Transverse colon (tissue), 4 donors: ENCODE results near the gene SZT2.

Experiments
- CTCF ChIP-seq, 5 experiments: fragments of 200-600 bp in 3 of 5; fragments of 450-650 bp in 2 of 5; sonication (generic) in 3 of 5; IDR thresholded peaks; 1 replicate in 2 of 5; 2 replicates in 3 of 5; pipeline ENCODE4 v1.5.1; 2016 to 2017; ENCODE audit warnings: antibody characterized with exemption in 5 of 5, inconsistent platforms in 3 of 5, mild to moderate bottlenecking in 2 of 5, moderate library complexity in 1 of 5
- EP300 ChIP-seq: sonication (generic); formaldehyde crosslinking; IDR thresholded peaks from one replicate; pipeline ENCODE4 v1.6.1; 2017; ENCODE audit warnings: antibody characterized with exemption, low read depth
- POLR2AphosphoS5 ChIP-seq, 3 donors: sonication (generic); formaldehyde crosslinking; IDR thresholded peaks; one replicate each; pipeline ENCODE4 v1.6.1; 2016; ENCODE audit warnings: antibody characterized with exemption in 3 of 3

GRCh38 chr1:43427524-43427923 is 37.8 kb downstream of the SZT2 start:
- TF ChIP-seq CTCF (IDR thresholded peaks at IDR 0.05) (no peak), POLR2AphosphoS5 (IDR thresholded peaks at IDR 0.05) (no peak), EP300 (no peak)
